Breast epithelium (tissue), 3 donors: ENCODE measurements around the gene OPRD1.
"Not testable (repeated sequence)": the region's sequence is repeated elsewhere in the genome, so short reads cannot be mapped to it uniquely, and the experiment has no call there.

Experiments used
- POLR2A ChIP-seq: fragments of 450-650 bp; IDR thresholded peaks from one replicate; pipeline ENCODE4 v1.6.1; 2016; ENCODE audit warnings: antibody characterized with exemption, mild to moderate bottlenecking, moderate library complexity
- POLR2AphosphoS5 ChIP-seq, 3 donors: sonication (generic); formaldehyde crosslinking; IDR thresholded peaks; one replicate each; pipeline ENCODE4 v1.6.1; 2017; ENCODE audit warnings: antibody characterized with exemption in 3 of 3

- not testable (repeated sequence) for TF ChIP-seq POLR2A; POLR2AphosphoS5 (IDR thresholded peaks at IDR 0.05)
Observed at GRCh38 chr1:28875134-28875533, 63.2 kb downstream of the OPRD1 start.
